Astrocyte (in vitro differentiated cells and primary cell): Measurements from ENCODE around the gene TNRC18.

Experiments
- EZH2 ChIP-seq: IDR thresholded peaks from 2 replicates; pipeline ENCODE4 v1.6.1; 2012; ENCODE audit warnings: mild to moderate bottlenecking, low read length, inconsistent platforms; ENCODE audit not compliant: insufficient read depth
- TF ChIP-seq, protein P1 (sequence below): IDR thresholded peaks from 2 replicates; pipeline ENCODE4 v1.5.1; 2011; ENCODE audit warnings: low read depth, mild to moderate bottlenecking, inconsistent platforms, low read length, moderate library complexity; ENCODE audit not compliant: insufficient read depth

DNA sequence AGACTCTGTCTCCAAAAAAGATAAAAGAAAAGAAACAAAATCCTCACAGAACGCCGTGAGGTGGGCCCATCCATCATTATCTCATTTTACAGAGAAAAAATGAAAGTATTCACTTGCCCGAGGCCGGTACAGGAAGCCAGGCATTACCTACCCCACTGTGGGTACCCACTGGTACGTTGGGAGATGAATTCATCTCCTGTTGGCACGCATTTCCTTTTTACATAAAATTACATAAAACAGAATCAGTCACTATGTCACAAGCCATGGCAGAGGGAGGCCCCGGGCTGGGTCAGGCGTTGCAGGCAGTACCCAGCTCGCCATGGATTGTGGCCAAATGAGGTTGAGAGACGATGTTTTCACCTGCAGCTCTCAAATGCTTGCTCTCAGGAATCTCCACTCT is 38.6 kb upstream of the TNRC18 start:
- TF ChIP-seq, protein P1, sequence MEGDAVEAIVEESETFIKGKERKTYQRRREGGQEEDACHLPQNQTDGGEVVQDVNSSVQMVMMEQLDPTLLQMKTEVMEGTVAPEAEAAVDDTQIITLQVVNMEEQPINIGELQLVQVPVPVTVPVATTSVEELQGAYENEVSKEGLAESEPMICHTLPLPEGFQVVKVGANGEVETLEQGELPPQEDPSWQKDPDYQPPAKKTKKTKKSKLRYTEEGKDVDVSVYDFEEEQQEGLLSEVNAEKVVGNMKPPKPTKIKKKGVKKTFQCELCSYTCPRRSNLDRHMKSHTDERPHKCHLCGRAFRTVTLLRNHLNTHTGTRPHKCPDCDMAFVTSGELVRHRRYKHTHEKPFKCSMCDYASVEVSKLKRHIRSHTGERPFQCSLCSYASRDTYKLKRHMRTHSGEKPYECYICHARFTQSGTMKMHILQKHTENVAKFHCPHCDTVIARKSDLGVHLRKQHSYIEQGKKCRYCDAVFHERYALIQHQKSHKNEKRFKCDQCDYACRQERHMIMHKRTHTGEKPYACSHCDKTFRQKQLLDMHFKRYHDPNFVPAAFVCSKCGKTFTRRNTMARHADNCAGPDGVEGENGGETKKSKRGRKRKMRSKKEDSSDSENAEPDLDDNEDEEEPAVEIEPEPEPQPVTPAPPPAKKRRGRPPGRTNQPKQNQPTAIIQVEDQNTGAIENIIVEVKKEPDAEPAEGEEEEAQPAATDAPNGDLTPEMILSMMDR, result no peak
- no peak for TF ChIP-seq EZH2
